Osteoblast (primary cell): Measurements from ENCODE around the gene MAPK9. TPM values are rescaled to one million over a fixed set of nuclear protein-coding genes. Genes with fewer than 3 reads are reported as not detected.

ENCODE experiments used
- DNase-seq: peaks from one replicate; pipeline ENCODE4 v3.0.0; 2011; ENCODE audit warnings: low spot score, mixed read lengths; ENCODE audit not compliant: insufficient read length; ENCODE audit errors: missing footprints
- H2AFZ ChIP-seq: 2 replicates; pipeline ENCODE4 v1.6.0; 2011; ENCODE audit warnings: mild to moderate bottlenecking, low read length
- H3K27ac ChIP-seq: 2 replicates; pipeline ENCODE4 v1.5.1; 2011; ENCODE audit warnings: mild to moderate bottlenecking, low read depth, low read length, moderate library complexity
- H3K27me3 ChIP-seq: 2 replicates; pipeline ENCODE4 v1.6.0; 2012; ENCODE audit warnings: mild to moderate bottlenecking, control low read depth, inconsistent platforms, low read length, moderate library complexity; ENCODE audit not compliant: insufficient read depth
- H3K36me3 ChIP-seq: 2 replicates; pipeline ENCODE4 v1.5.1; 2011; ENCODE audit warnings: mild to moderate bottlenecking, low read length, control low read depth, moderate library complexity; ENCODE audit not compliant: insufficient read depth
- H3K4me1 ChIP-seq: 2 replicates; pipeline ENCODE4 v1.5.1; 2011; ENCODE audit warnings: mild to moderate bottlenecking, low read length, control low read depth, moderate library complexity; ENCODE audit not compliant: insufficient read depth
- H3K4me2 ChIP-seq: 2 replicates; pipeline ENCODE4 v1.6.0; 2011; ENCODE audit warnings: mild to moderate bottlenecking, low read length; ENCODE audit not compliant: insufficient read depth
- H3K4me3 ChIP-seq: fragments of 200-600 bp; sonication (generic); 3 replicates; pipeline ENCODE4 v1.5.1; 2012; ENCODE audit warnings: mild to moderate bottlenecking, low read length, inconsistent platforms; ENCODE audit not compliant: insufficient read depth
- H3K79me2 ChIP-seq: 2 replicates; pipeline ENCODE4 v1.6.0; 2012; ENCODE audit warnings: mild to moderate bottlenecking, low read length, control low read depth, inconsistent platforms; ENCODE audit not compliant: insufficient read depth
- H3K9me3 ChIP-seq: 2 replicates; pipeline ENCODE4 v1.5.1; 2011; ENCODE audit warnings: low read depth, low read length, control low read depth
- H4K20me1 ChIP-seq: 2 replicates; pipeline ENCODE4 v1.6.0; 2012; ENCODE audit warnings: mild to moderate bottlenecking, low read length, control low read depth; ENCODE audit not compliant: insufficient read depth
- total RNA-seq: library from RNA; depleted of rRNA; stranded (reverse); fragments of >200 nt; gene quantifications from 2 replicates; pipeline ENCODE4 v1.2.3, GENCODE V29; 2012
- TF ChIP-seq, protein P1 (sequence below): IDR thresholded peaks from 2 replicates; pipeline ENCODE4 v1.5.1; 2011; ENCODE audit warnings: mild to moderate bottlenecking, low read depth, low read length, moderate library complexity; ENCODE audit errors: extremely low read depth

MAPK9 gene
- 31.8 and 36.8 TPM in 2 replicates for total RNA-seq

DNA sequence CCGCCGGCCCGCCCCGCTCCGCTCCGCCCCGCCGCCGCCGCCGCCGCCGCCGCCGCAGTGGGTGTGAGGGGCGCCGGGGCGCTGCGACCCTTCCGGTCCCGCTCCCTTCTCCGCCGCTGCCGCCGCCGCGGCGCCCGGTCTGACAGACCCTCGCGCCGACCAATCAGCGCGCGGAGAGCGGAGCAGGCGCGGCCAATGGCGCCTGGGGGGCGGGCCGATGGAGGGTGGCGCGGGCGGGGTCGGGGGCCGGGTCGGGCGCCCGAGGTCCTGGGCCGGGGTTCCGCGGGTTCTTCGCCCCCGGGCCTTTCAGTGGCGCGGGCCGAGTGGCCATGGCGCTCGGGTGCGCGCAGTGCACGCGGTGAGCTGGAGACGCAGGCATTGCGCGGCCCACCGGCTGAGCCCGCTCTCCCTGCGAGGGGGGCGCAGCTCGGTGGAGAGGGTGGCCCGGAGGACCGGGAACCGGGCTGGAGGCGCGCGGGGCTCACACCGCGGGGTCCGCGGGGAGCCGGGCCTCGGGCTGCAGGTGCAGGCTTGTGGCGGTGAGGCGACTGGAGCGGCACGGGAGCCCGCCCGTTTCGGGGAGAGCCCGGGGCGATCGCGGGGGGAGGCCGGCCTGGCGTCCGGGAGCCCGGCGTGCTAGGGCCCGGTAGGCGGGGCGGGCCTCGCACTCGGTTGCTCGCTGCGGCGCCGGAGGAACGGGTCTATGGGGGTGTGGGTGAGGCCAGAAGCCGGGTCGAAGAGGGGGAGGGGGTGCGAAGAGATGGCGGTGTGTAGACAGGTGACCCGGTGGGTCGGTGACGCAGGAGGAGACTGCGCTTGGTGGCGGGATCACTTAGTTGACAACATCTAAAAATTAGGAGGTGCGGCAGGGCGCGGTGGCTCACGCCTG is at the start of gene MAPK9:
TSS of gene MAPK9 (minus strand) at position 141 of the 889 bp plus-strand sequence. CDS start 11,522 bp downstream, outside the sequence.
- peaks cover 42% of the 10 kb centered on the region for H3K79me2 ChIP-seq
- no peaks in the 10 kb centered on the region for H3K36me3 ChIP-seq
- peak within 1 kb of the TSS; percentile 85 for H3K4me3 ChIP-seq
- H3K4me1 ChIP-seq, result peaks cover 16% of the 10 kb centered on the region
- peak within 1 kb of the TSS; percentile 90 for H2AFZ ChIP-seq
- no peaks in the 10 kb centered on the region for H3K9me3 ChIP-seq
- H4K20me1 ChIP-seq, result peaks cover 20% of the 10 kb centered on the region
- no peaks in the 10 kb centered on the region for H3K27me3 ChIP-seq
- peak; percentile 99 for DNase-seq
- TF ChIP-seq, protein P1, sequence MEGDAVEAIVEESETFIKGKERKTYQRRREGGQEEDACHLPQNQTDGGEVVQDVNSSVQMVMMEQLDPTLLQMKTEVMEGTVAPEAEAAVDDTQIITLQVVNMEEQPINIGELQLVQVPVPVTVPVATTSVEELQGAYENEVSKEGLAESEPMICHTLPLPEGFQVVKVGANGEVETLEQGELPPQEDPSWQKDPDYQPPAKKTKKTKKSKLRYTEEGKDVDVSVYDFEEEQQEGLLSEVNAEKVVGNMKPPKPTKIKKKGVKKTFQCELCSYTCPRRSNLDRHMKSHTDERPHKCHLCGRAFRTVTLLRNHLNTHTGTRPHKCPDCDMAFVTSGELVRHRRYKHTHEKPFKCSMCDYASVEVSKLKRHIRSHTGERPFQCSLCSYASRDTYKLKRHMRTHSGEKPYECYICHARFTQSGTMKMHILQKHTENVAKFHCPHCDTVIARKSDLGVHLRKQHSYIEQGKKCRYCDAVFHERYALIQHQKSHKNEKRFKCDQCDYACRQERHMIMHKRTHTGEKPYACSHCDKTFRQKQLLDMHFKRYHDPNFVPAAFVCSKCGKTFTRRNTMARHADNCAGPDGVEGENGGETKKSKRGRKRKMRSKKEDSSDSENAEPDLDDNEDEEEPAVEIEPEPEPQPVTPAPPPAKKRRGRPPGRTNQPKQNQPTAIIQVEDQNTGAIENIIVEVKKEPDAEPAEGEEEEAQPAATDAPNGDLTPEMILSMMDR, result no peak
- peak within 1 kb of the TSS; percentile 28 for H3K27ac ChIP-seq
- peak within 1 kb of the TSS; percentile 91 for H3K4me2 ChIP-seq

DNA sequence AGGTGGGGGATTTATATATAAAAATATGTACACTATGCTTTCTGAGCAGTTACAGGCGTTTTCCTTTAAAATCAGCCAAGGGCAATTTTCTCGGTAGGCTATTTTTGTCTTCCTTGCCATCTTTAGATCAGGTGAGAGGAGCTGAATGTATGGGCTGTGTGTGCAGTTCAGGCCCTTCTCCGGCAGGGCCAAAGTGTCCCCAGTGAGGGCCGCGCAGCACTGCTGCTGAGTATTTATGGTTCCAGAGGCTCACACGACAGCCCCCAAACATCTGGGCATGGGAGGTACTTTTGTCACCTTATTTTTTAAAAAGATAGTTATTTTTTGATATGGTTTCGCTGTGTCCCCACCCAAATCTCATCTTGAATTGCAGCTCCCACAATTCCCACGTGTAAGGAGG is 49.7 kb upstream of the MAPK9 start:
- no peak overlapping the region for H3K4me3 ChIP-seq
- TF ChIP-seq, protein P1, result no peak
- no peak overlapping the region for H2AFZ ChIP-seq
- H3K27ac ChIP-seq, result no peak overlapping the region
- no peaks in the 10 kb centered on the region for H3K9me3 ChIP-seq
- H4K20me1 ChIP-seq, result peaks cover 22% of the 10 kb centered on the region
- no peaks in the 10 kb centered on the region for H3K27me3 ChIP-seq
- no peak overlapping the region for H3K4me2 ChIP-seq
- peak; percentile 38 for DNase-seq
- H3K36me3 ChIP-seq, result peaks cover 8% of the 10 kb centered on the region
- peaks cover 55% of the 10 kb centered on the region for H3K4me1 ChIP-seq
- H3K79me2 ChIP-seq, result peaks cover 29% of the 10 kb centered on the region

DNA sequence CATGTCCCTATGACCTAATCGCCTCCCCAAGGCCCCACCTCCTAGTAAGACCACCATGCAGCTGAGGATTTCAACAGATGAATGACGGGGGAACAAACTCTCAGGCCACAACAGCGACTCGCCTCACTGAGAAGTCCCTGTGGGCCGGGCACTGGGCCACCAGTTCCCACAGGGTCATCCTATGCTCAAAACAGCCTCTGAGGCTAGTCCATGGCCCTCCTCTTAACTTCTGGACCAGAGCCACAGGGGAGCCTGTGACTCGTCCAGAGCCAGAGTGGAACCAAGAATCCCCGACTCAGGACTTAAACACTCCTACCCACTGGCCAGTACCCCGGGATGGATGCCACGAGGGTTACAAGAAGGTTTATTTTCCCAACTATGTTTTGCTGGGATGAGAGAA is 49.0 kb upstream of the MAPK9 start:
- peaks cover 55% of the 10 kb centered on the region for H3K4me1 ChIP-seq
- H3K36me3 ChIP-seq, result peaks cover 16% of the 10 kb centered on the region
- peak; percentile 19 for DNase-seq
- H3K79me2 ChIP-seq, result peaks cover 24% of the 10 kb centered on the region
- H4K20me1 ChIP-seq, result peaks cover 17% of the 10 kb centered on the region
- peak overlapping the region; percentile 39 for H2AFZ ChIP-seq
- no peaks in the 10 kb centered on the region for H3K27me3 ChIP-seq
- TF ChIP-seq, protein P1, result no peak
- H3K4me3 ChIP-seq, result no peak overlapping the region
- H3K4me2 ChIP-seq, result no peak overlapping the region
- H3K9me3 ChIP-seq, result no peaks in the 10 kb centered on the region
- peak overlapping the region; percentile 46 for H3K27ac ChIP-seq

DNA sequence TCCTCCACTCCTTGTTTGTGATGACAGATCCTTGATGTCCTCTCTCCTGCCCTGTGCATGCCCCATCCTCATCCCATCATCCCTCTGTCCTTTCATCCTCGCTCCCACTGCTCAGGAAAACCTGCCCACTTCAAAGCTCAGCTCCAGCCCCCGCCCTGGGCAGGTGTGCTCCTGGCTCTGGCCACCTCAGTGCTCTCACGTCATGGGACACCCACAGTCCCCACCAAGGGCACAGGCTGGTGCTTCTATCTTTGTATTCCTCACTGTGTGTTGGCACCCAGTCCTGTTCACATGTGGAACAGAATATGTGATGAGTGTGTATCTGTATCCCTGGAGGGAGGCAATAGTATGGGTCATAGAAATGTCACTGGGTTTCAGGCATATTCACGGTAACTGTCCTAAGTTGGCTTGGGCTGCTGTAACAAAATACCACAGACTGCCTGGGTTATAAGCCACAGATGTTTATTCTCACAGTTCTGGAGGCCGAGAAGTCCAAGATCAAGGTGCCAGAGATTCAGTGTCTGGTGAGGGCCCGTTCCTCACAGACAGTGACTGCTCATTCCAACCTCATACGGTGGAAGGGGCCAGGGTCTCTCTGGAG is 47.8 kb upstream of the MAPK9 start:
- peaks cover 56% of the 10 kb centered on the region for H3K4me1 ChIP-seq
- peaks cover 16% of the 10 kb centered on the region for H3K79me2 ChIP-seq
- no peak overlapping the region for H3K4me3 ChIP-seq
- TF ChIP-seq, protein P1, result no peak
- H3K27ac ChIP-seq, result peak overlapping the region; percentile 42
- no peak overlapping the region for H2AFZ ChIP-seq
- no peaks in the 10 kb centered on the region for H3K9me3 ChIP-seq
- H3K36me3 ChIP-seq, result peaks cover 28% of the 10 kb centered on the region
- H3K27me3 ChIP-seq, result no peaks in the 10 kb centered on the region
- no peak overlapping the region for H3K4me2 ChIP-seq
- peaks cover 8% of the 10 kb centered on the region for H4K20me1 ChIP-seq
- DNase-seq, result peak; percentile 84
